ENCODE measurements around the gene ANKRD39.
"Not testable (repeated sequence)": the region's sequence is repeated elsewhere in the genome, so short reads cannot be mapped to it uniquely, and the experiment has no call there.

ANKRD39 gene

GRCh38 chr2:96857667-96858372 is at the start of gene ANKRD39:
ANKRD39 (minus strand) TSS chr2:96858016; CDS start chr2:96857987, 29 bp downstream.
- in situ Hi-C loops (cut with HindIII; ENCODE audit: low sequenced_read_pairs), result no loop called here

DNA sequence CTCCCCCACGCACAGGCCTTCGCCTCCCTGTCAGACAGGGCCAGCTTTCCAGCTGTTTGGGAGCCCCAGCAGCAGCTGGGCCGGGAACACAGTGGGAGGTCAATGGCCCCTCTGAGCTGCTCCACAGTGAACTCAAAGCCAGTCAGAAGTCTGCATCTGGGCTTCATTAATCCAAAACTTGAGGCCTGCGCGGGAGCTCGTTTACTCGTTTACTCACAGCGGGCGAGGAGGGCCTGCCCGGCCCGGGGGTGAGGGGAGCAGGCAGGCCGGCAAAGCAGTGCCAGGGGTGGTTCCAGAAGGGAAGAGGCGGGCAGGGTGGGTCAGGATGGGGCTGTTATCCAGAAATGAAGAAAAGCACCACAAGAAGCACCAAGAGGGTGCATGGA is 48.9 kb upstream of the ANKRD39 start:
- in situ Hi-C loops (cut with HindIII; ENCODE audit: low sequenced_read_pairs), result no loop called here

DNA sequence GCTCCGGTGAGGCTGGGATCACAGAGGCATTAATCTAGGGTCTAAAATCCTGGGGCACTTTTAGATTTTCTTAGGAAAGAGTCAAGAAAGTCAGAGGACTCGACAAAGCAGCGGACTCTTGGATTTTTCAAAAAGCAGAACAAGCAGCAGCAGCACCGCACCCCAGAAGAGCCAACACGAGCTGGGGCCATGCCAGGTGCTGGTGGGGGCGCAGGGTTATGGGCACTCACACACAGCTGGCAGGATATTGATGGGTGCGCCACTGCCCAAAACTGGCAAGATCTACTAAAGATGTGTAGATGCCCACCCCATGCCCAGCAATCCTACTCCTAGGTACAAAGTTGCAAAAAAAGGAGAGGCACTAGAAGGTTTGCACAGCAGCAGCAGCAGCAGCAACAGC is 46.0 kb upstream of the ANKRD39 start:
- in situ Hi-C loops (cut with HindIII; ENCODE audit: low sequenced_read_pairs), result no loop called here

GRCh38 chr2:96903318-96903717 is 45.5 kb upstream of the ANKRD39 start:
- in situ Hi-C loops (cut with HindIII; ENCODE audit: low sequenced_read_pairs), result no loop called here

GRCh38 chr2:96900237-96900636 is 42.4 kb upstream of the ANKRD39 start:
- in situ Hi-C loops (cut with HindIII; ENCODE audit: low sequenced_read_pairs), result no loop called here

DNA sequence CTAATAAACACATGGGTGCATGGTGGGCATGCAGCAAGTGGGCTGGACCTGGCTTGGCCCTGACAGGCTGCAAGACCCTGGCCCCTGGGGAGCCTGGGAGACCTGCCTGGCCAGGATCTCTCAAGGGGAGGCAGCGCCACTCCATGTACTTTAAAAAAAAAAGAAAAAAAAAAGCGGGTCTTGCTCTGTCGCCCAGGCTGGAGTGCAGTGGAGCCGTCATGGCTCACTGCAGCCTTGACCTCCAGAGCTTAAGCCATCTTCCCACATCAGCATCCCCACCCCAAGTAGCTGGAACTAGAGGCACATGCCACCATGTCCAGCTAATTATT is 41.6 kb upstream of the ANKRD39 start:
- in situ Hi-C loops (cut with HindIII; ENCODE audit: low sequenced_read_pairs), result no loop called here

DNA sequence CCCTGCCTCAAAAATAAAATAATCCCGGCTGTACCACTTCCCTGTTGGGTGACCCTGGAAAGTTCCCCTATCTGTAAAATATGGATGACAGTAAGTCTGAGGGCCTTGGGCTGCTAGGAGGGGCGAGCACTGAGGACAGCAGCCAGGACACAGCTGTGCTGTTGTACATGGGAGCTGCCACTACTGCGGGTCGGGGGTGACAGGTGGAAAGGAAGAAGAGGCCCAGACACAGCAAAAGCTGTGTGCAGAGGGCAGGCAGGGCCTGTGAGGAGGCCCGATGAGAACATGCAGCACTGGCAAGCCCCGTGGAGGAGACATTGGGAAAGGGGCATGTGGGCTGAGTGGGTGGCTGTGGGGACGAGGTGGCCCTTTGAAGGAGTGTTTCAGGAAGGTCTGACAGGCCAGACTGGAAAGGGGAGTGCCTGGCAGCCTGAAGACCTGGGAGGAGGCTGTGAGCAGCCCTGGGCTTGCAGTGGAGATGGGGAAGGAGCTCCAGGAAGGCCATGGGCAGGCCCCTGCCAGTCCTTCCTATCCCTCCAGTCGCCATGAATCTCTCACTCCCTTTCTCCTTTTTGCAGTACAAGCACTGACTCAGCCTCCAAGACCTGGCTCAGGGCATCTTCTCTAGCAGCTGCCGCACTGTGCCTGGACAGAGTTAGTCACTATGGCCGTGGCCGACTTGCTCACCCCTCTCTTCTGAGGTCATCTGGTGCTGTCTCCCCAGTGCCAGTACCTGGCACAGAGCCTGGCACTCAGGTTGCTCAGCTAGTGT is 41.0 kb upstream of the ANKRD39 start:
- in situ Hi-C loops (cut with HindIII; ENCODE audit: low sequenced_read_pairs), result no loop called here

- in situ Hi-C loops (cut with HindIII; ENCODE audit: low sequenced_read_pairs), result no loop called here
These were observed 40.3 kb upstream of the ANKRD39 start for GRCh38 chr2:96898135-96898505.

DNA sequence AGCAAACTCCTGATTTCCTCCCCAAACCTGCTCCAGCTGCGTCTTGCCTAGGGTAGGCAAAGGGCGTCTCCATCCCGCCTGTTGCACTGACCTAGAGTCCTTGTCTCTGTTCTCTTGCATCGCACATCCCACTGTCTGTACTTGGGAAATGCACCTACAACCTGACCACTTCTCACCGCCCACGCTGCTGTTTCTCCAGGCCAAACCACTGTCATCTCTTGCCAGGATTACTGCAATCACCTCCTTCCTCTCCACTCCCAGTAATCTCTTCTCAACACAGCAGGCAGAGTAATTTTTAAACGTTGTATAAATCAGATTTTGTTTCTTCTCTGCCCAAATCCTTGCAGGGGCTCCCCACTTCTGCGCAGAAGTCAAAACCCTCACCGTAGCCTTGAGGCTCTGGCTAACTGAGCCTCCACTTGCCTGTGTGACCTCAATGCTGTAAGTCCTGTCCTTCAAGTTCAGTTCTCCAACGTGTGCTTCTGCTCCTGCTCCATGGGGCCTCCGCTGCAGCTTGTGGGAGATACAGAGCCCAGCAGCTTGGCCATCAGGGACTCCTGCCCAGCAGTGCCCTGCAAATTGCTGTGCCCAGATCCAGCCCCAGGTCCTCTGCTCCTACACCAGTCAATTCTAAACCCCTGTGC is 39.8 kb upstream of the ANKRD39 start:
- in situ Hi-C loops (cut with HindIII; ENCODE audit: low sequenced_read_pairs), result no loop called here

GRCh38 chr2:96895746-96896651 is 38.2 kb upstream of the ANKRD39 start:
- in situ Hi-C loops (cut with HindIII; ENCODE audit: low sequenced_read_pairs), result no loop called here

- in situ Hi-C loops (cut with HindIII; ENCODE audit: low sequenced_read_pairs), result no loop called here
These were observed 37.4 kb upstream of the ANKRD39 start for GRCh38 chr2:96895032-96895745.

GRCh38 chr2:96894151-96894531 is 36.3 kb upstream of the ANKRD39 start:
- in situ Hi-C loops (cut with HindIII; ENCODE audit: low sequenced_read_pairs), result no loop called here

DNA sequence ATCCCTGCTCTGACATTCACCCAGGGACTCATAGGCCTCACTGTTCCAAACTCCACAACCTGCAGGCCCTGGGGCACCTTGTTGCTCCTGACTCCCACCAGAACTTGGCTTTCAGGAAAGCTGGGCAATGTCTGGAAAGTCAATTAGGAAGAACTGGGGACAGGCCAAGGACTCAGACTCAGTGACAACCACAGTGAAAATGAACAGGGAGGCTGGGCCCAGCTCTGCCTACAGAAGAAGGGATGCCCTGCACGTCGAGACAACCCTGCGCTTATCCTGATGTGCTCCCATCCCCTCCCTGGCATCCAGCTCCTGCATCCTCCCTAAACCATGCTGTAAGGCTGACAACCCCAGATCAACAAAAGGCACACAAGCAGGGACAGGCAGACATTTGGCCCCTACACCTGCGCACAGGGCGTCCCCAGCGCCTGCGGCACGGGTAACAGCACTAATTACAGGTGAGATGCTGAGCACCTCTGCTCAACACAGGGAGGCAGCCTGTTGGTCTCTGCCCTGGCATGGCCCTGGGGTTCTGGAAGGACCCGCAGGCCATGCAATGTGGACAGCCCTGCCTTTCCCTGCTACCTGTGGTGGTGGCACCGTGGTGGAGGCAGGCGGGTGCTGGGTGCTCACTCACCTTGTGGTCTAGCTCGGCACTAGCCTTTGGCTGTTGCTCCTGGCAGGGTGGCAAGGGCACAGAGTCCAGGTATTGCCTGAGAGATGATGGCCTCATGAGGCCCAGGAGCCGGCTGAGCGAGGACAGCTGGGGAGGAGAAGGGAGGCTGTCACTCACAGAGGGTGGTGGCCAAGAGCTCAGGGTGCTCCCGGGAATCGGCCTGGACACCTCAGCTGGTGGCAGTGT is 35.7 kb upstream of the ANKRD39 start:
- in situ Hi-C loops (cut with HindIII; ENCODE audit: low sequenced_read_pairs), result no loop called here

- in situ Hi-C loops (cut with HindIII; ENCODE audit: low sequenced_read_pairs), result no loop called here
These were observed 33.9 kb upstream of the ANKRD39 start for GRCh38 chr2:96891591-96892333.

DNA sequence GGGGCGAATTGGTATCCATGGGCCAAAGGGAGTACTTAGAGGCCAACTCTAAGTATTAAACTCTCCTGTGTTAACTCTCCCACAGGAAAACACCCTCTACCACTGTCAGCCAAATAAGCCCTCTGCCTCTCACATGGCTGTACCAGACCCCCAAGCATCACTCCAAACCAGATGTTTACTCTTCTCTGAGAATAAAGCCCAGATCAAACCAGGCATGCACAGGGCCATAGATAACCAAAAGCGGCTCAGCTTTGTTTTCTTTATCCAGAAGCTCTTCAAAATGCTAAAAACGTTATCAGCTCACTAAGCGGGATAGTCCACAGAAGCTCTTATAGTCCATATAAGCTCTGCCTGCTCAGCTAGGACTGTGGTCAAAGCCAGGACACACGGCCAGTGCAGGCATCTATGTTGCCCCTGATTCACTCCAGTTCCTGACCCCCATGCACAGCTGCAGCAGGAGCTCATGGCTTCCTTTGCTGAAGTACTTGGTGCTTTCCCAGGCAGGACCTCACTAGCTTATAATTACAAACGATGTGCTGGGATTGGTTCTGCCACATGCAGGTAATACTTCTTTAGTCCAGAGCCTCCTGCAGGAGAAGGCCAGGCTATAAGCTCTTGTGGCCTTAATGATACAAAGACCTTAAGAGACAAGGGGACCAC is 33.0 kb upstream of the ANKRD39 start:
- in situ Hi-C loops (cut with HindIII; ENCODE audit: low sequenced_read_pairs), result no loop called here

DNA sequence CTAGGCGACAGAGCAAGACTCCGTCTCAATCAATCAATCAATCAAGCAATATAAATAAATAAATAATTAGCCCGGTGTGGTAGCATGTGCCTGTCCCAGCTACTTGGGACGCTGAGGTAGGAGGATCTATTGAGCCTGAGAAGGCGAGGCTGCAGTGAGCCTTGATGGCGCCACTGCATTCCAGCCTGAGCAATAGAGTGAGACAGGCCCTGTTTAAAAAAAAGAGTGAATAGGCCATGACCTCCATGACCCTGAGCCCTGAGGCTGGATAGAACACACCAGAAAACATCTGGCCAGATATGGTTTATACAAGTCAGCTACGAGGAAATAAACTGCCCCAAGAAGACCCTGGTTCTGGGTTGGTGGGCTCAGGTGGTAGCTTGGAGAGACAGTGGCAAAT is 32.4 kb upstream of the ANKRD39 start:
- in situ Hi-C loops (cut with HindIII; ENCODE audit: low sequenced_read_pairs), result no loop called here

GRCh38 chr2:96889502-96889901 is 31.7 kb upstream of the ANKRD39 start:
- in situ Hi-C loops (cut with HindIII; ENCODE audit: low sequenced_read_pairs), result not testable (repeated sequence)

Data from endothelial cell of hepatic sinusoid (primary cell).